ENCODE results near the gene ORAI3.

DNA sequence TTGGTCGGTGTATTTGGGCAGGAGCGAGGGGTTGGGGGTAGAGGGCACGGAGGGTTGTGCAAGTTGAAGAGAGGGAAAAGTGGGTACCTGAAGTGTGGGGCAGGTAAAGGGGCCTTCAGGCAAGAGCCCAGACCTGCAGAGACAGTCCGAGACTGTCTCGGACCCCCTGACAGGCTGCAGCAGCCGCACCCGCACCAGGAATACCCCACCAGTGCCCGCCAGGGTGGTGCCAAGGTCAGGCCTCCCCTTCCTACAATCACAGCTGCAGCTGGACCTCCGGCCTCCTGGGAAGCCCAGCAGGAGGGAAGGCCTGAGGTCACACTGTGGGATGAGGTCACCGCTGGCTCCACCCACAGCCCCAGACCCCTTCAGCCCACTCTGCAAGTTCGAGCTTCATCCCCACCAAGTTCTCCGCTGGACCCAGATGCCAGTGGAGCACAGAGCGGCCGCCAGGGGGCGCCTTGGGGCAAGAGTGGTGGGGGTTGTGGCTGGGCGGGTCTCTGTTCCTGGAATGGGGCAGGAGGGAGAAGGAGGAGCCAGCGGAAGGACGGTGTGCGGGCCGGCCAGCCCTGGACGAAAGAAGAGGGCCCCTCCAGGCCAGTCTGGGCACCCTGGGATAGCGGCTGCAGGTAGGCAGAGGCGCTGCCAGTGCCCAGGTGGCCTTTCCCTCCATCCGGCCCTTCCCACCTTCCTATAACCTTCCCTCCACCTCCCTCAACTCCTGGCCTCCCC lies 36.0 kb downstream of the ORAI3 start, which contains the start of gene HSD3B7:
- TF ChIP-seq, protein P1, sequence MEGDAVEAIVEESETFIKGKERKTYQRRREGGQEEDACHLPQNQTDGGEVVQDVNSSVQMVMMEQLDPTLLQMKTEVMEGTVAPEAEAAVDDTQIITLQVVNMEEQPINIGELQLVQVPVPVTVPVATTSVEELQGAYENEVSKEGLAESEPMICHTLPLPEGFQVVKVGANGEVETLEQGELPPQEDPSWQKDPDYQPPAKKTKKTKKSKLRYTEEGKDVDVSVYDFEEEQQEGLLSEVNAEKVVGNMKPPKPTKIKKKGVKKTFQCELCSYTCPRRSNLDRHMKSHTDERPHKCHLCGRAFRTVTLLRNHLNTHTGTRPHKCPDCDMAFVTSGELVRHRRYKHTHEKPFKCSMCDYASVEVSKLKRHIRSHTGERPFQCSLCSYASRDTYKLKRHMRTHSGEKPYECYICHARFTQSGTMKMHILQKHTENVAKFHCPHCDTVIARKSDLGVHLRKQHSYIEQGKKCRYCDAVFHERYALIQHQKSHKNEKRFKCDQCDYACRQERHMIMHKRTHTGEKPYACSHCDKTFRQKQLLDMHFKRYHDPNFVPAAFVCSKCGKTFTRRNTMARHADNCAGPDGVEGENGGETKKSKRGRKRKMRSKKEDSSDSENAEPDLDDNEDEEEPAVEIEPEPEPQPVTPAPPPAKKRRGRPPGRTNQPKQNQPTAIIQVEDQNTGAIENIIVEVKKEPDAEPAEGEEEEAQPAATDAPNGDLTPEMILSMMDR (IDR thresholded peaks at IDR 0.05; ENCODE audit: borderline replicate concordance, extremely low read depth, low read length, poor library complexity, severe bottlenecking): peak; percentile 95
- TF ChIP-seq EZH2 (IDR thresholded peaks at IDR 0.05; ENCODE audit: borderline replicate concordance, low read depth, low read length, severe bottlenecking): no peak
